NB4 (cell line): ENCODE data around the gene INPP5A.

Source experiments
- DNase-seq: peaks from one replicate; pipeline ENCODE4 v3.0.0; 2010; ENCODE audit warnings: low read depth
- H3K4me3 ChIP-seq: one replicate; pipeline ENCODE4 v1.5.1; 2011; ENCODE audit warnings: mild to moderate bottlenecking, low read depth, low read length, moderate library complexity
- CTCF ChIP-seq: IDR thresholded peaks from one replicate; pipeline ENCODE4 v1.5.1; 2012; ENCODE audit warnings: low read depth, low read length
- MAX ChIP-seq: IDR thresholded peaks from 2 replicates; pipeline ENCODE4 v1.6.1; 2011; ENCODE audit warnings: low read depth, low read length
- MYC ChIP-seq: IDR thresholded peaks from 2 replicates; pipeline ENCODE4 v1.6.1; 2011; ENCODE audit warnings: low read depth, low read length
- POLR2A ChIP-seq: IDR thresholded peaks from 2 replicates; pipeline ENCODE4 v1.6.1; 2011; ENCODE audit warnings: mild to moderate bottlenecking; ENCODE audit not compliant: insufficient read length; ENCODE audit errors: extremely low read depth

Gene INPP5A

GRCh38 chr10:132783165-132783939 lies 245.8 kb downstream of the INPP5A start:
- DNase-seq = no peak
- no peak overlapping the region for H3K4me3 ChIP-seq
- TF ChIP-seq CTCF = no peak
- no peak for TF ChIP-seq MYC
- TF ChIP-seq POLR2A = no peak

GRCh38 chr10:132783940-132784865 lies 246.6 kb downstream of the INPP5A start:
- H3K4me3 ChIP-seq = no peak overlapping the region
- no peak for DNase-seq
- TF ChIP-seq POLR2A (no peak), CTCF (no peak), MAX (no peak), MYC (no peak)

GRCh38 chr10:132784866-132785722 lies 247.5 kb downstream of the INPP5A start:
- DNase-seq = no peak
- TF ChIP-seq CTCF (no peak), POLR2A (no peak), MYC (no peak), MAX (no peak)
- no peak overlapping the region for H3K4me3 ChIP-seq

- DNase-seq = no peak
- no peak within 1 kb of the TSS for H3K4me3 ChIP-seq
- TF ChIP-seq CTCF (no peak), POLR2A (no peak), MYC (no peak), MAX (no peak)
Measured at GRCh38 chr10:132785723-132786475, 248.3 kb downstream of the INPP5A start, which contains the start of gene NKX6-2. Gene NKX6-2, minus strand, starts transcription at chr10:132786147. Its CDS starts 199 bp downstream, at chr10:132785948.

GRCh38 chr10:132786476-132786883 lies 248.9 kb downstream of the INPP5A start:
- no peak overlapping the region for H3K4me3 ChIP-seq
- TF ChIP-seq MYC (no peak), CTCF (no peak), MAX (no peak), POLR2A (no peak)
- DNase-seq = no peak
